Activated CD8-positive, alpha-beta memory T cell treated with anti-CD3 and anti-CD28 coated beads for 24 hours (primary cell): Measurements from ENCODE around the gene CCL27.
"Not testable (repeated sequence)": the region's sequence is repeated elsewhere in the genome, so short reads cannot be mapped to it uniquely, and the experiment has no call there.

ENCODE experiments used
- DNase-seq: peaks from one replicate; pipeline ENCODE4 v3.0.0-alpha.2; 2020

CCL27 gene

DNA sequence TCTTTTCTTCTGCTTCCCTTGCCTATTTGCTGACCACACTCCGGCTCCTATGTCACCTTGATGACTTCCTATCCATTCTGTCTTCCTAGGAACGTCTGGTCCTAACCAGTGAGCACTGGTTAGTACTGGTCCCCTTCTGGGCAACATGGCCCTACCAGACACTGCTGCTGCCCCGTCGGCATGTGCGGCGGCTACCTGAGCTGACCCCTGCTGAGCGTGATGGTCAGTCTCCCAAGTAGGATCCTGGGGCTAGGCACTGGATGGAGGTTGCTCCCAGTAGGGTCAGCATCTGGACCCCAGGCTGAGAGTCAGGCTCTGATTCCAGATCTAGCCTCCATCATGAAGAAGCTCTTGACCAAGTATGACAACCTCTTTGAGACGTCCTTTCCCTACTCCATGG lies 13.8 kb downstream of the CCL27 start:
- no peak for DNase-seq

GRCh38 chr9:34647651-34648050 lies 14.8 kb downstream of the CCL27 start:
- no peak for DNase-seq

GRCh38 chr9:34647084-34647403 lies 15.4 kb downstream of the CCL27 start:
- no peak for DNase-seq

DNA sequence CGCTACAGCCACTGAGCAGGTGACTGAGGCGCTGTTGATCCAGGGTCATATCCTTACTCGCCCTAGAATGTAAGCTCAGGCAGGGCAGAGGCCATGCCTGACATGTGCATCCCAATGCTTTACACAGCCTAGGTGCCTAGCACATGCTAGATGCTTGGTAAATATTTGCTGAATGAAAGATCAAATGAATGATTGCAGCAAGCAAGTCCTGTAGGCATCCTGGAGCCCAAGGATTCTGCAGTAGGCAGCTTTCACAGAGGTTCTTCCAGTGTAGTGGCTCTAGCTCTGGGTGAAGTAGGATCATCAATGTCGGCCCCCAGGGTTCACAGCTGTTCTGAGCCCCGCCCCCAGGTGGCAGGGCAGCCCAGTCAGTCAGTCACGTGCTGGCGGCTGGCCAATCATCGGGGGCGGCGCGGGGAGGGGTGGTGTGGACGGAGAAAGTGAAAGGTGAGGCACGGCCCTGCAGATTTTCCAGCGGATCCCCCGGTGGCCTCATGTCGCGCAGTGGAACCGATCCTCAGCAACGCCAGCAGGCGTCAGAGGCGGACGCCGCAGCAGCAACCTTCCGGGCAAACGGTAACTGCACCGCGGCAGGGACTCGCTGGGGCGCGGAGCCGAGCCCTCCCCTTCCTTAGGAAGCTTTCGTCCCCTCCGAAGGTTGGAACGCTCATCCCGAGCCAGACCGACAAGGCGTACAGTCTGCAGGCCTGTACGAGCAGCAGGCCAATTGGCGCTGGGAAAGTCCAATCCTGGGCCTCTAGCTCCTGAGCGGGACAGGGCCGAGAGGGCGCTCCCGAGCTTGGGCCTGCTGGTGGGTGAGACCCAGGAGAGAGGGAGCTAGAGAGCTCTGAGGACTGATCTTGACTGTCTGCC lies 16.0 kb downstream of the CCL27 start, which contains the start of gene GALT:
TSS of gene GALT (plus strand) at position 465 of the 873 bp plus-strand sequence. CDS start at position 495, 30 bp downstream.
- DNase-seq: peak; percentile 99

GRCh38 chr9:34644766-34645314 lies 17.6 kb downstream of the CCL27 start:
- DNase-seq: no peak

GRCh38 chr9:34642679-34643078 lies 19.8 kb downstream of the CCL27 start:
- no peak for DNase-seq

- not testable (repeated sequence) for DNase-seq
Measured at GRCh38 chr9:34639322-34639721, 23.1 kb downstream of the CCL27 start.

- DNase-seq: no peak
Measured at GRCh38 chr9:34638138-34638445, 24.4 kb downstream of the CCL27 start.

- peak; percentile 98 for DNase-seq
Measured at GRCh38 chr9:34637356-34638137, 24.9 kb downstream of the CCL27 start, which contains the start of gene SIGMAR1. SIGMAR1 (minus strand) TSS chr9:34637787; CDS start chr9:34637697, 90 bp downstream.

DNA sequence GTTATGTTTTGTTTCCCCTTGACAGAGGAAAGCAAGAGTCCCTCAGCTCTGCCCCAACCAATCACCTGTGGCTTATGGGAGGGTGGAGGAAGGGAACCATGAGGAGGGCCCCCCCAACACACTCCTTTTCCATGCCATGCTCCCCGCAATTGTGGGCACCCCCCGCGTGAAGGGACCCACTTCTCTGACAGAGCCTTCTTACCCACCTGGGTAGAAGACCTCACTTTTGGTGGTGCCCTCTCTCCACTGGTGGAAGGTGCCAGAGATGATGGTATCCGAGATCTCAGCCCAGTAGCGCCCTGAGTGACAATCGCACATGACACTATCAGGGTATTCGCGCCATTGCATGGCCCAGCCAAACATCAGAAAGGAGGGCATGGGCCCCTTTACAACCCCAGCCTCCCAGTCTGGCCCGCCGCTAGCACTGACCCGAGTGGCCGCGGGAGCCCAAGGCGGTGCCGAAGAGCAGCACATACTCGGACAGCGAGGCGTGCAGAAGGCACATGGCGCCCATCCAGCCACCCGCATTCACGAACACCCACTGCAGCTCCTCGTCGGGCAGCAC lies 25.6 kb downstream of the CCL27 start:
- no peak for DNase-seq

DNA sequence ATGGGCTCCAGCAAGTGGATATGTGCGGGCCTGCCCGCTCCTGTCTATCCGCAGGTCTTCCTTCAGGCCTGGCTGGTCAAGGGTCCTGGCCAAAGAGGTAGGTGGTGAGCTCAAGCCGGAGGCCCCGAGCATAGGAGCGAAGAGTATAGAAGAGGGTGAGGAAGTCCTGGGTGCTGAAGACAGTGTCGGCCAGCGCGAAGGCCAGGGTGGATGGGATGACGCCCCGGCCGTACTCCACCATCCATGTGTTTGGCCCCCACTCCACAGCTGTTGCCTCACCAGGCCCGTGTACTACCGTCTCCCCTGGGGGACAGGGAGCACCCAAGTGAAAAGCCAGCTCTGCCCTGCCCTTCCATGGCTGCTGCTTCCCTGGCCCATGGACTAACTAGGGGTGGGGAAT lies 26.9 kb downstream of the CCL27 start:
- DNase-seq: no peak

DNA sequence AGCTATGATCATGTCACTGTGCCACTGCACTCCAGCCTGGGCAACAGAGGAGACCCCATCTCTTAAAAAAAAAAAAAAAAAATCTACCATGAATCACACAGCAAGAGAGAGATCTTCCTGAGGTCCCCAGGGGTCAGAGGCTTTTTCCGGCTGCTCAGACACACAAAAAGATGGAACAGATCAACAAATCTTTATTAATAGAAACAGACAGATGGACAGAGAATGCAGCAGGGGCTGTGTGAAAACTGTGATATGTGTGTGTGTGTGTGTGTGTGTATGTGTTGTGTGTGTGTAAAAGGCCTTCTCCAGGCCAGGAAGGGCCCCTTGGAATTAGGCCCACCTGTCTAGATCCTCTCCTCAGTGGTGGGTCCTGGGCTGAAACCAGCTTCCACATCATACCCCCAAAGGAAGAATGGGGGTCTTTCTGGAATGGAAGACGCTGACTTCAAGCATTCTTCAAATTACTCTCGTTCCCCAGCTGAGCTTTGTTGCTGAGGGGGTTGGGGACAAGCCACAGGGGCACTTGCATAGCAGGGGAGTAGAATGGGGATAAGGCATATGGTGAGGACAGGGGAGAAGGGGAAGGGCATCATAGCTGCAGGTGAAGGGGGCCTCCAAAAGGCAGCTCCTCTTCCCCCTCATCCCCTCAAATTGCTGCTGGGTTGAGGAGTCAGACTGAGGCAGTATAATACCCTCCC lies 27.8 kb downstream of the CCL27 start:
- DNase-seq: no peak

DNA sequence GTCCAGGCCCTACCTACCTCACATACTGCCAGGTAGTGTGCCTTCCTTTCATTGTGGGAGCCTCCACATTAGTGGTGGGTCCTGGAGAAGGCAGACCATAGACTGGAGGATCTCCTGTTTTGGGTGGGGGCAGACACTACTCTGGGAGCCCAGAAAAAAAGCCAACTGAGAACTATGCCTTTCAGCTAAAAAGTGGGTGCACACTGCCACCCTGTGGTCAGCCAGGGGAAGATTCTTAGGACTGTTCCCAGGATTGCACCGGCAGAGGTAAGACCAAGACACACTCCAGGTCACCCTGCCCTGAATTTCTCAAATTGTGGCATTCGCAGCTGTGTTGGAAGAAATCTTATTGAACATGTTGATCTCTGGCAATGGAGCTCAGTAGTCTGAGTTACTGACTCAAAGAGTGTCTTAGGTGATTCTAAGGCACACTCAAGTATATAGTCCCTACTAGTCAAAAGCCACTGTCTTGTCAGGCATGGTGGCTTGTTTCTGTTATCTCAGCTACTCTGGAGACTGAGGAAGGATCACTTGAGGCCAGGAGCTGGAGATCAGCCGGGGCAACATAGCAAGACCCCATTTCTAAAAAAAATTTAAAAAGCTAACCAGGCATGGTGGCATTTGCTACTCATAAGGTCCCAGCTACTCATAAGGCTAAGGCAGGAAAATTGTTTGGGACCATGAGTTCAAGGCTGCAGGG lies 28.5 kb downstream of the CCL27 start:
- peak; percentile 88 for DNase-seq

DNA sequence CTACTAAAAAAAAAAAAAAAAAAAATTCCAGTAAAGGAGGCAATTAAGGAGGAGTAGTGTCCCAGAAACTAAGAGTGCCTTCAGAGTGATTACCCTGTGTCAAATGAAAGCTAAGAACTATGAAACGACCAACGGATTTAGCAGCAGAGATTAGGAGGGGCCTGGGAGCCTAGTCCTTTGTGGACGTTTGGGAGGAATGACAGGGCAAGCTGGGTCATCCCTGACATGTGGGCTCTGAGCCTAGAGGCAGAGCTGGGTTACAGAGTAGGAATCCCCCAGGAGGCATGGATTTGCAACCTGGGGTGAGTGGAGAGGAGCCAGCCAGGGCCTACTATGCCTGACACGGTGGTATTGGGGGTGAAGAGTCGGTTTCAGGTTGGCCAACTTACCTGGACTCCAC lies 29.3 kb downstream of the CCL27 start:
- DNase-seq: no peak

DNA sequence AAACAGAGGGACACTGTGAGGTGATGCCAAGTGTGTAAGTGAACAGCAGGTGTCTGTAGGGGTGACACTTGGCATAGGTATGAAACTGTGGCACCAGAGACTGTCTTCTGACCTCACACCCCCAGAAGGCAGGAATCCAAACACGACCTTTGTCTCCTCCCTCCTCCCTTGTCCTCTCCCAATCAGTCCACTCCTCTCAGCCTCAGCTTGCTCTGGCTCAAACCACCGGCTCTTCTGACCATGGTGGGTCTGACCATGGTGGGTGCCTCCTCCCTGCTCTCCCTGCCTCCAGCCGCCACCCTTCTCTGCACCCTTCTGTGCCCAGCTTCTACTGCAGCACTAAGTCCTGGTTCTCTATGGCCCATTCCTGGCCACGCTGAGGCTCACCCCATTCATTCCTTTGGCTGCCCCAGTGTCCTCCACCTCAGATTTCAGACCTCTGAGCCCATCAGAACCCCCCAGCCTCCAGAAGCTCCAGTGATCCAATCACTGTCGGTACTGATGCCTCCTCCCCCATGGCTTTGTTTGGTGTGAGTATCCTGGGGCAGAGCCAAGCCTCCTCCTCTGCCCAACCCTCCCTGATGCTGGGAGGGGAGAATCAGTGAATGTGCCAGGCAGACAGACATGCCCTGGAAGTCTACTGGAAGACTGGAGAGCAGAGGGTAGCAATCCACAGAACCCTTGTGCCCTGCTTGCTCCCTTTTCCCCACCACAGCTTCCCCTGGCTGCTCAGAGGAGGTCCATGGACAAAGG lies 31.9 kb downstream of the CCL27 start:
- DNase-seq: no peak

GRCh38 chr9:34629491-34629808 lies 33.0 kb downstream of the CCL27 start:
- no peak for DNase-seq

DNA sequence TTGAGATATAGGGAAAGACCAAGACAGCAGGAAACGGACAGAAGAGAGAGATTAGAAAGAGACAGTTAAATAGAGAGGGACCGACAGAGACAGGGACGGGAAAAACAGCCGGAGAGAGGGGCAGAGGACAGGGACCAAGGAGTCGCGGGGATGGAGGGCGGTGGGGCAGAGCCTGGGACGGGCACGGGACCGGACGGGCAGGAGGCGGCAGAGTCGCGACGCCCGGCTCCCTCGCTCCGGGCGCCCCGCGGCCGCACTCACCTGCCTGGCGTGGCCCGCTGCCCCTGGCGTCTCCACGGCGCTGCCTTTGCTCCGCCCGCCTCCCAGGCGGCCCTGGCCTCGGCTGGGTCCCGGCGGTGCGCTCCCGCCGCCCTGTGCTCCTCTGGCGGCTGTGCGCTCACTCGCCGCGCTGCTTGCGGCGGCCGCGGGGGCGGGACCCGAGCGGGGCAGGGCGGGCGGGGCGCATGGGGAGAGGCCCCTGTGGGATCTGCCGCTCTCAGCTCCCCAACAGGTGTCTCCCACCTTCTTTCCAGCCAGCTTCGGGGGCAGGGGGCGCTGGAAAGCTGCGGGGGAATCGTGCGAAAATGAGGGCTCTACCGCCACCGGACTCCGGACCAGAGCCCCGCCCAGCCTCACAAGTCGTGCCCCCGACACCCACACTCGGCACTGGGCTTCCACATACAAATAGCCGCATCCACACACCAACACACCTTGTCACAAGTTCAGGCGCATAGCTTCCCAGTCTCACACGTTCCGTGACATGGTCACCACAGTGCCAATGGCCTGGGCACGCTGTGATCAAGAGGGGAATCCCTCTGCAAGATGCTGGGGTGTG lies 33.6 kb downstream of the CCL27 start, which contains the start of gene ARID3C:
TSS of gene ARID3C (minus strand) at position 411 of the 835 bp plus-strand sequence. CDS start 1,052 bp downstream, outside the sequence.
- peak; percentile 73 for DNase-seq

GRCh38 chr9:34627716-34628655 lies 34.5 kb downstream of the CCL27 start:
- no peak for DNase-seq

- DNase-seq: no peak
Measured at GRCh38 chr9:34625186-34625486, 37.3 kb downstream of the CCL27 start.
